Right renal cortex interstitium (tissue), 3 donors: Measurements from ENCODE around the gene CAPN5. TPM values are rescaled to one million over a fixed set of nuclear protein-coding genes. Genes with fewer than 3 reads are reported as not detected.

Source experiments
- DNase-seq, 3 donors: peaks; one replicate each; pipeline ENCODE4 v3.0.0-alpha.2; 2013; ENCODE audit warnings: low read depth in 3 of 3, low spot score in 2 of 3
- polyA plus RNA-seq, 3 donors: library from polyadenylated mRNA; unstranded; fragments of 120-200 nt; gene quantifications; one replicate each; pipeline ENCODE4 v1.2.1, GENCODE V29; 2013; ENCODE audit not compliant: insufficient read length in 3 of 3

CAPN5 gene
- polyA plus RNA-seq, 3 donors = 20.7 to 24.5 (median 21.2) TPM

GRCh38 chr11:77127920-77128691 is 61.3 kb downstream of the CAPN5 start, which contains the start of gene MYO7A:
MYO7A (plus strand) TSS chr11:77128246; CDS start chr11:77130635, 2,389 bp downstream.
- peak; percentile 45 to 80 (median 61) for DNase-seq

GRCh38 chr11:77129069-77129841 is 62.5 kb downstream of the CAPN5 start:
- DNase-seq = no peak

GRCh38 chr11:77129842-77130756 is 63.3 kb downstream of the CAPN5 start:
- no peak for DNase-seq

GRCh38 chr11:77130763-77131513 is 64.2 kb downstream of the CAPN5 start:
- DNase-seq = no peak

GRCh38 chr11:77131560-77131959 is 64.8 kb downstream of the CAPN5 start:
- no peak for DNase-seq

GRCh38 chr11:77135069-77135468 is 68.3 kb downstream of the CAPN5 start:
- DNase-seq = no peak

- DNase-seq = no peak
Measured at GRCh38 chr11:77136074-77136473, 69.3 kb downstream of the CAPN5 start.

- no peak for DNase-seq
Measured at GRCh38 chr11:77136784-77137420, 70.1 kb downstream of the CAPN5 start.

- no peak for DNase-seq
Measured at GRCh38 chr11:77137421-77137820, 70.7 kb downstream of the CAPN5 start.

GRCh38 chr11:77138106-77138649 is 71.4 kb downstream of the CAPN5 start:
- no peak for DNase-seq

GRCh38 chr11:77139201-77139600 is 72.4 kb downstream of the CAPN5 start:
- DNase-seq = no peak

- DNase-seq = no peak
Measured at GRCh38 chr11:77140231-77140851, 73.6 kb downstream of the CAPN5 start.

- no peak for DNase-seq
Measured at GRCh38 chr11:77141034-77141433, 74.3 kb downstream of the CAPN5 start.

GRCh38 chr11:77141475-77141874 is 74.7 kb downstream of the CAPN5 start:
- DNase-seq = no peak

- no peak for DNase-seq
Measured at GRCh38 chr11:77142091-77142975, 75.6 kb downstream of the CAPN5 start.

GRCh38 chr11:77143405-77144020 is 76.7 kb downstream of the CAPN5 start:
- DNase-seq = no peak

- no peak for DNase-seq
Measured at GRCh38 chr11:77144196-77144856, 77.6 kb downstream of the CAPN5 start.
